Measurements from ENCODE around the gene KLF5.

DNA sequence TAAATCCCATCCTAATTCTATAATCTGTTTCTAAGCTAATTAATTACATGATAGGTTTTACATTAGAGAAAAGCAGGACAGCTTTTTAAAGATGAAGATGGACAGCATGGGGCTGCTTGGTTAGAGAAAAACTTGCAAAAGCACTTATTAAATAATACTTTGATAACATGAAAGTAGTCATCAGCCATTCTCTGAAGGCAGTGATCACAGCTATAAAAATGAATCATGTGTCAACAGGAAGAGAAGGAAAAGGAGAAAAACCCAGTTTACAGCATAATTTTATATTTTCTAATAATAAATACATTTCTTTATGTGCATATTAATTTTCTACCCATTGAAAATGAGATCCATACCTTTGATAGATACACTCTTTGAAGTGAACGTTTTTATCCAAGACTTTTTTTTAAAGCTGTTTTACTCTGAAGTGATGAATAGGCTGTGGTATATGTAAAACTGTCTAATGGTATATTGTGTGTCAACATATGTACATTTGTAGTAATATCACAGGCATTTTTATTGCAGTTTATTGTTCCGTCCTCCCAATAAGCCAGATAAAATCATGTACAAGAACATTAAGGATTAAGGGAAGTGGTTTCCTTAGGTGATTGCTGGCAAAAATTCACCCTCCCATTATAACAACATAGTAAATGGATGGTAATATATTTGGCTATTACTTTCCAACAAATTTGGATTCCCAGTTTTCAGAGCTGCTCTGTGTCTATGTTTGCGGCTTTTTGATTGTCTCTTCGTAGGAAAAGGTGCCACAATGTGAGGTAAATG is 1.3 kb upstream of the KLF5 start:
- TF ChIP-seq, protein P1, sequence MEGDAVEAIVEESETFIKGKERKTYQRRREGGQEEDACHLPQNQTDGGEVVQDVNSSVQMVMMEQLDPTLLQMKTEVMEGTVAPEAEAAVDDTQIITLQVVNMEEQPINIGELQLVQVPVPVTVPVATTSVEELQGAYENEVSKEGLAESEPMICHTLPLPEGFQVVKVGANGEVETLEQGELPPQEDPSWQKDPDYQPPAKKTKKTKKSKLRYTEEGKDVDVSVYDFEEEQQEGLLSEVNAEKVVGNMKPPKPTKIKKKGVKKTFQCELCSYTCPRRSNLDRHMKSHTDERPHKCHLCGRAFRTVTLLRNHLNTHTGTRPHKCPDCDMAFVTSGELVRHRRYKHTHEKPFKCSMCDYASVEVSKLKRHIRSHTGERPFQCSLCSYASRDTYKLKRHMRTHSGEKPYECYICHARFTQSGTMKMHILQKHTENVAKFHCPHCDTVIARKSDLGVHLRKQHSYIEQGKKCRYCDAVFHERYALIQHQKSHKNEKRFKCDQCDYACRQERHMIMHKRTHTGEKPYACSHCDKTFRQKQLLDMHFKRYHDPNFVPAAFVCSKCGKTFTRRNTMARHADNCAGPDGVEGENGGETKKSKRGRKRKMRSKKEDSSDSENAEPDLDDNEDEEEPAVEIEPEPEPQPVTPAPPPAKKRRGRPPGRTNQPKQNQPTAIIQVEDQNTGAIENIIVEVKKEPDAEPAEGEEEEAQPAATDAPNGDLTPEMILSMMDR (conservative IDR thresholded peaks at IDR 0.05; ENCODE audit: low read length), result no peak
- no peak for TF ChIP-seq EZH2phosphoT487 (IDR thresholded peaks at IDR 0.05; ENCODE audit: borderline replicate concordance)

All from Loucy (cell line).